Measurements from ENCODE around the gene DCAF8.

DCAF8 gene

DNA sequence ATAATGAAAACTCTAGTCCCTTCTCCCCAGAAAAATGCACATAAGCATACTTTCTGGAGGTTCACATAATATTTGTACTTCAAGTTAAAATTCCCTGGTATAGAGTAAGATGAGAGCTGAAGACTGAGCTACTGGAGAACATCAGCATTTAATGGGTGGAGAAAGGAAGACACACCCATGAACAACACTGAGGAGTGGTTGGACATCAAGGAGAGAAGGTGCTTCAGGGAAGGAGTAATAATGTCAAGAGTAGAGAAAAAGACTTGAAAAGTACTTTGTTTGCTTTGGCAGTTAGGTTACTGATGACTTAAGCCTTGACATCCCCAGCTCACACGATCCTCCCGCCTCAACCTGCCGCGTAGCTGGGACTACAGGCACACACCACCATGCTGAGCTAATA lies 35.3 kb downstream of the DCAF8 start:
- no peak for DNase-seq (ENCODE audit: low read depth in 2 of 2)

DNA sequence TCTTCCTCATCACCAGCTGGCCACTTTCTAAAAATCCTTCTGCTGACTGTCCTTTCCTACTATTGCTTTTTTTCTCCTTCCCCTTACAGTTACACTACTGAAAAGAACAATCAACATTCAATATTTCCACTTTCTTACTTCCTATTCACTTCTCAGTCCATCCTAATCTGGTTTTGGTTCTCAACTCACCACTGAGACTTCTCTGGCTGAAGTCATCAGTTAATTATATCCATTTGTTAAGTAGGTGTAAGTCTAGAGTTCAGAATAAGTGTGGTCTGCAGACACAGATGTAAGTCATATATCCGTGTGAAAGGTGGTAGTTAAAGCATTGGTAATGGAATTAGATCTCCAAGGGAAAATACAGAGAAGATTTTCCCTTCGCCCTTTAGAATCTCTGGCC lies 35.7 kb downstream of the DCAF8 start:
- DNase-seq (ENCODE audit: low read depth in 2 of 2), result no peak

DNA sequence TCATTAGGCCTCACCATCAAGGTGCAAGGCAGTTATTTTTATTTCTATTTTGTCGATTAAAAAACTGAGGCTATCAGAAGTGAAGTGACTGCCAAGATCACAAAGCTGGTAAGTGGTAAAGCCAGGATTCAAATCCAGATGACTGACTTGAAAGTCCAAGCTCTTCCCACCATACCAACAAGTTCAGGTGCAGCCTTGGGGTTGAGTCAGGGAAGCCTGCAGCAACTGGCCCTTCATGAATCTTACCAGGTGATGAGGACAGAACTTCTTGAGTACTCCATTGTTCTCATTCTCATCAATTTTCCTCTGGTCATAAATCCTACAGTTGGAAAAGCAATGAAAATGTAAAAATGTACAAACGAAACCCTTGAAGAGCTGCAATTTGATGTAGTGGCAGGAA lies 37.0 kb downstream of the DCAF8 start:
- DNase-seq (ENCODE audit: low read depth in 2 of 2), result no peak

DNA sequence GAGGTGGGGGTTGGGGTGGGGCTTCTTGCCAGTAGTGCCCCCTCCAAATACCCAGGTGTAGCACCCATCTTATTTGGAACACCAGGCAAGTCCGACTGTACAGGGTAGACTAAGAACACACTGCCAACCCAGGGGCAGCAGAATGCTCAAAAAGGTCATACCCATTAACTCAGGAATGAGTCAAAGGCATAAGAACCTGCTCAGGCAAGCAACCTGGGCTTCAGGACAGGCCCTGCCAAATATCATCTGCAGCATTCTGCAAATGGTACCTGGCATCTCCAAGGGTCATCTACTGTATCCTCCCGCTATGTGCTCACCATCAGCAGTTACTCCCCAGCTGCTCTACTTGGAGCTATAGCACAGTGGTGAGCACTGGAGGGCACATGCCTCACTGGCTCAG lies 37.7 kb downstream of the DCAF8 start:
- no peak for DNase-seq (ENCODE audit: low read depth in 2 of 2)

DNA sequence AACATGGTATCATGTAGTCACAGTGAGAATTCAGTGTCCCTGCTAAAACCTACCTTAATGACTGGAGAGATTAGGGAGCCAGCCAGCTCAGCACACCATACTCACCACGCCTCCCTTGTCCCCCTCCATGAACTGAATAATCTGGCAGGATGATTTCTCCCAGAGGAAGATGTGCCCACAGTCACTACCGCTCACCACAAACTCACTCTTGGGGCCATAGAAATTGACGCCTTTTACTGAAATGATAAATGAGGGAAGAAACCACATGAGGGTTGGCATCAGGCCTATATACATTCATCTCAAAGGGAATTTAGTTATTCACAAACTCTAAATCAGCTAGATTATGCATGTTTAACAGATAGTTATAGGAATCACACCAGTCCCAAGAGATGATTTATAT lies 39.8 kb downstream of the DCAF8 start:
- no peak for DNase-seq (ENCODE audit: low read depth in 2 of 2)

DNA sequence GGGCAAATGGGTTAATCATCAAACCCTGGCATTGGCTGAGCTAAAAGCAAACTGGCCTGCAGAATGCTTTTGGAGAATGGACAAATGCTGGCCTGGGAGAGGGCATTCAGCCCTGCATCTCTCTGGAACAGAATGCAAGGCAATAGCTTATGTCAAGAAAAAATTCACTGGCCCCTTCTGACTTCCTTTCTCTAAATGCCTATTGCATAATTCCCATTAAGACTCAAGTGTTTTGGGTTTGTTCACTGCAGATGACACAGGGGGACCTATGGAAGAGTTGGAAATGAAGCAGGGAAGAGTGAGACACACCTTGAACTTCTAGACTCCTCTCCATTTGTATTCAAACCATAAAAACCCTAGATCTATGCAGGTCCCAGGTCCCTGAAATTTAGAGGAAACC lies 41.3 kb downstream of the DCAF8 start:
- no peak for DNase-seq (ENCODE audit: low read depth in 2 of 2)

DNA sequence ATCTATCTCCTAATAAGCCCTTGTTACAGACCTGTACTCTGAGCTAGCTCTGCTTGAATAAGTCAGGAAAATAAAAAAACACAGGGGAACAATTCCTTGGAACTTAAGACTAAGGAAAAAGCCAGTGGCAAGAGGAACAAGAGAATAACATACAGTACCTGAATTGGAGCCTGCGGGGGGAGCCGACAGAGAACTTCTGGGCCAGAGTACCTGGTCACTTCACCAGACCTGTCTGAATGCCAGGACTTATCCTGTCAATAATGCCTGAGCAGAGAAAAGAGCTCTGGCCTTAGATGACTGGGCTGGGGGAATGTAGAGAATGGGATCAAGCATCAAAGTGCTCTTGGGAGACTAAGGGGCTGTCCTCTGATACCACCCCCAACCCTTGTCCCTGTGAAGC lies 42.0 kb downstream of the DCAF8 start:
- DNase-seq (ENCODE audit: low read depth in 2 of 2), result no peak

DNA sequence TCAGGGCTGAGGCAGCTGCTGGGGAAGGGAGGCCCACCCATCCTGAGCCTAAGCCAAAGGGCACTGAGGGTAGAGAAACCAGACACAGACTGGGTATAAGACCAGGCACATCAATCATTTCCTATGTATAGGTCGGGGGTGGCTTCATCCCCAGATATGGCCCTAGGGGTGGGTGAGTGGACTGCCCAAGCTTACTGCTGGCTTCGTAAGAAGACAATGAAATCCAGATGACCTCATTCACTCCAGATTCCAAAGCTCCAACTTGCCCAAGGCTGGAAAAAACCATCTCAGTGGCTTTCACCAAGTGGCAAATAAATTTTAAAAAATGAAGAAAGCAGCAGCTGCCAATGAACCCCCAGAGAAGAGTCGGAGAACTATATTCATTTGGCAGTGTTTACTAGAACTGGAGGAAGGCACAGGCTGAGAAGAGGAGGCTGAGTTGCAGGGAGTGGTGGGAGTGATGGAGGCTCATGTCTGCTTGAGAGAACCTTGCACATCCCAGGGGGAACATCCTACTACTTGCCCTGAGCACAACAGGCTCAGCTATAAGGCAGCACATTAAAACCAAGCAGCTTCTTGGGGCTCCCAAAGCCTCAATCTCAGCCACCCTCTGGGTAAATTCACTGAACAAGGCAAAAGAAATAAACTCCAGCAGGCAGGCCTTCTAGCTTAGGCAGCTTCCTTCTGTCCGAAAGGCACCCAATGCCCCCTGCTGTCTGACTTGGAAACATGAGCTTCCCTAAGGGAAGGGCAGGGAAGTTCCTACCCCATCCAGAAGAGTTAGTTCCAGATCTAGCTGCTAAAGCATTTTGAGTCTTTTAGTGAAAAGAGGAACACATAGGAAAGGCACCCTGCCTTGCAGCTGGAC lies 43.1 kb downstream of the DCAF8 start:
- no peak for DNase-seq (ENCODE audit: low read depth in 2 of 2)

DNA sequence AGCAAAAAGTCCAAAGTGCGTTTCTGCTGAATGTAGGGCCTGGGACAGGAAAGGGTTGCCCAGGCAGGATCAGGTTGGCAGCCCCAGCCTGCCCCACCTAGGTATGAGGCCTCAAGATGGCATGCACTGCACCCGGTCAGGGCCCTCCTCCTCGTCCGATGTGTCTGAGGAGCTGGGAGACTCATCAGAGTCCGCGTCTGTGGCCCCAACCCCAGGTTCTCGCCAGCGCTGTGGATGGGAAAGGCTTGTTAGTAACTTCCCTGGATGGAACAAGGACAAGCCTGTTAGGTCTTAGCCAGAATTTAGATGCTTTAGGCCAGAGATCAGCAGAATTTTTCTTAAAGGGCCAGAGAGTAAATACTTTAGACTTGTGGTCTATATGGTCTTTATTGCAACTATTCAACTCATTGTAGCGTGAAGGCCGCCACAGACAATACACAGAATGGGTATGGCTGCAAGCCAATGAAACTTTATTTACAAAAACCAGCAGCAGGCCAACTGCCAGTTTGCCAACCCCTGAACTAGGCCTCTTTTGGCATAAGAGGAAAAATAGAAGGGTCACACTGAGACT lies 44.8 kb downstream of the DCAF8 start:
- no peak for DNase-seq (ENCODE audit: low read depth in 2 of 2)

DNA sequence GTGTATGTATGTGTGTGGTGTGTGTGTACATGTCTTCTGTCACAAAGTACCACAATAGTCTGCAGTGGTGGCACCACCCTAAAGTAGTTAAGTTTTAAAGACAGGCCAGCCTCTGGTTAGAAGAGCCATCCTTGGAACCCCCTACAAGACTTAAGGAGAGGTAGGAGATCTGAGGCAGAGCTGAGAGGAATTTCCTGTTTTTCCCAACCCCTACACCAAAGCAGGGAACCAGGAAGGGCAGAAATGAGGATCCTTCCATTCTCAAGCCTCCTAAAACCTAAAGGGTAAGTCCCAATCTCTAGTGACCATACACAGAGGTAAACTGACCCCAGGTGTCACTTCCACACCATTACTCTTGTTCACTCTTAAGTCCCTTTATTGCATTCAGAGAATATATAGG lies 46.0 kb downstream of the DCAF8 start:
- DNase-seq (ENCODE audit: low read depth in 2 of 2), result no peak

DNA sequence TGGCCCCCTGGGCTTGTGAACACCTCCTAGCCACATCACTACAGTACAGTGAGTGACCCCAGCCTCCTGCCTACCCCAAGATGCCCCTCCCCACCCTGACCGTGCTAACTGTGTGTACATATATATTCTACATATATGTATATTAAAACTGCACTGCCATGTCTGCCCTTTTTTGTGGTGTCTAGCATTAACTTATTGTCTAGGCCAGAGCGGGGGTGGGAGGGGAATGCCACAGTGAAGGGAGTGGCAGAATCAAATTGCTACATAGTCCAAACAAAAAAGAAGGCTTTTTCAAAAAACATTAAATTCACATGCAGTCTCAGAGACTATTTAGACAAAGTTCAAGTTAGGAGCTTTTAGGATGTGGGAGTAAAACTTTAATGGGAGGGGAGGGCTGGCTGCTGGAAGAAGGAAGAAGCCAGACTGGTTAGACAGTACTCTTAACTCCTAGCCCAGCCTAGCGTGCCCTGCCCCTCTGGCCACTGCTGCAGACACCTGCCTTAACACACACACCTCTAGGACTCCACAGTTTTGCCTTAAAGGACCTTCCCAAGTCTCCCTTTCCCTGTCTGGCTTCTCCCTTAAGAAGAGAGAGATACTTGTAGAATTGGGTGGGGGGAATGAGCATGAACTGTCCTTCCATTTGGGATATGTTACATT lies 47.7 kb downstream of the DCAF8 start:
- DNase-seq (ENCODE audit: low read depth in 2 of 2), result no peak

DNA sequence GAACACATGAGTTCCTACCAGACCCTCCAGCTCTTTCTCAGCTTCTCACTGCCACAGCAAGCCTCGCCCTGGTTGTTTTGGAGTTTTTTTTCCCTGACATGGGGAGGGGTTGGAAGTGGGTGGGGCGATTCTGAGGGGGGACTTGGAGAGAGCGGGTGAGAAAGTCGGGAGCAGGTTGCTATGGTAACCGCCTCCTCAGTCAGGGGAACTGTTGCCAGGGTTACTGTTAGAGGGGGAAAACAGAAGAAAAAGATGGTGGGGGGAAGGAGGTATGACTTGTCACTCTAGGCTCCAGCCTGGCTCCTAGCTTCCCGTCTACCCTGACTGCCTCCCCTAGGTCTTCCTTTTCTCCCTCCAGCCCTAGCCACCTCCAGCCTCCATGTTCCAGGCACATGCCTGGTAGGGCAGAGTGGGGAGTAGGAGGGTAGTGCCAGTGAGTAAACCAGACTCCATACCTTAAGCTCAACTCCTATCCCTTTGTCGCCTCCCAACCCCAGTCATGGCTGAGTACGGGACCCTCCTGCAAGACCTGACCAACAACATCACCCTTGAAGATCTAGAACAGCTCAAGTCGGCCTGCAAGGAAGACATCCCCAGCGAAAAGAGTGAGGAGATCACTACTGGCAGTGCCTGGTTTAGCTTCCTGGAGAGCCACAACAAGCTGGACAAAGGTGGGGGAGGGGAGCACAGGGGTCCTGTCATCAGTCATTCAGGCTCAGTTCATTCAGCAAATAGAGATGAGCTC lies 51.1 kb downstream of the DCAF8 start:
- DNase-seq (ENCODE audit: low read depth in 2 of 2), result no peak

DNA sequence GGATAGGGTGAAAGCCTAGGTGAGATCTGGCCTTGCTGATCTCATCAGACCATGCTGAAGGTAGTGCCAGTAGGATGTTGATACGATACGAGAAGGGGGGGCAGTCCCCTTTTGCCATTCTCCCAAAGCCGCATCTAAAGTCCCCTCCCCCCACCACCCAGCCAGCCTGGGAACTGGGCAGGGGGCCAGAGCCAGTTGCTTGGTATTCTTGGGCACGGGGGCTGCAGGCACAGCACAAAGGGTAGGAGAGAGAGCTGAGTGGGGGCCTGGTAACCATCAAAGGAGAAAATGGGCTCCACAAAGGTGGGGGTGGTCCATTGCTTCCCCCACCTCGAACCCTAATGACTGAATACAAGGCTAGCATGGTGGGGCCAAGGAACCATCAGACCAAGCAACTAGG lies 51.8 kb downstream of the DCAF8 start:
- DNase-seq (ENCODE audit: low read depth in 2 of 2), result no peak

DNA sequence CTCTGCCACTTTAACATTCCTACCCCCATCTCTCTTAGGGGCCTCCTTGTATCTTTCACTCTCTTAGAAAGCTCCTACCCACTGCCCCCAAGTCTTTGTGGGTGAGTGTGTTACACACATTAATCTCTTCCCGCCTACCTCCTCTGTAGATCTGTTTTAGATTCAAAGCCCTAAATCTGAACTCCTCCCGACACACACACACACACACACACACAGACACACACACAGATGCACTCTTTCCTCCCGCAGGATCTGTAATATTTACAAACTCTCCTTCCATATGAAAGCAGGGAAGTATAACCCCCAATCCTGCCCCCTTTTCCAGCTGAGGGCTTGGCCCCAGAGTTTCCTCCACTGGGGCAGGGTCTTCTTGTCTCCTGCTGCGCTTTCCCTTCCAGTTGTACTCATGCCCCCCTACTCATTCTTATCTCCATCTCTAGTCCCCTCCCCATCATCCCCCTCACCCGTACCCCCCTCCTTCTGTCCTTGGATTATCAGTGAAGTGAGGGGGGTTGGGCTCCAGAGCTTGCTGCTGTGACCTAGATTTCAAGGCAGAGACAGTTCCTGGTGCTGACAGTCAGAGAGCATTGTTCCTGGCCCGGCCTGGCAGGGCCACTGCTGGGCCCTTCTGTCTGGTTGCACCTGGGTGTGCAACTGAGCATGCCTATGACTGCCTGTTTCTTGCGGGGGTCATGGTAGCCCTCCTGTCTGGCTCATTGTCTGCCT lies 52.9 kb downstream of the DCAF8 start:
- DNase-seq (ENCODE audit: low read depth in 2 of 2), result no peak

DNA sequence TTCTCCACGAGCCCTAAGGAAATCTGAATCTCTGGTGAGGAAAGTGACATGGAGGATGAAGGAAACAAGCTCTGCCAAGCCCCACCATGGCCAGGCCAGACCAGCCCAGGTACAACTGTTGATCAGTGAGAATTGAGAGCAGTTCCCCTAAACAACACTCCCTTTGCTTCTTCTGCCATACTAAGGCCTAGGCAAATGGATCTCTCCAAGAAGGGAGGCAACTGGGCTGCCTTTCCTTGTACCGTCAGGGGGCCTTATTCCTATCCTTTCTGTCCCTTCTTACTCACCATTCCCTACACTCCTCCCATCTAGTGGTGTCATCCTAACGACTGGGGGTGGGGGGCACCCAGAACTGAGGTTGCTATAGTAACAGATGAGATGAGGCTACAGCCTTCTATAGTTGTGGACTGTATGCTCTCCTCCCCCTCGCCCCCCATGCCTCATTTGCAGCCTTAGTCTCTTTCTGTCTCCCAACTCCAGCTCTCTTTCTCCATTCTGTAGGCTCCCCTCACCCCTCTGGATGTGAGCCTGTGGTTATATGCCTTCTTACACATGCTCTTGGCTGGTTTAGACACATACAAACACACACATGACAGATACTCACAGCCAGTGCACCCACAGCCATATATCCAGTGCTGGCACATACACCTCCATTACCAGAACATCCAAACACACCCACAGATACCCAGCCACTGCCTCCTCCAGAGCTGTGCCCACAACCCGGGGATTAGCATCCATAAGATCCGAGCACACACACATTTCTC lies 53.6 kb downstream of the DCAF8 start:
- no peak for DNase-seq (ENCODE audit: low read depth in 2 of 2)

DNA sequence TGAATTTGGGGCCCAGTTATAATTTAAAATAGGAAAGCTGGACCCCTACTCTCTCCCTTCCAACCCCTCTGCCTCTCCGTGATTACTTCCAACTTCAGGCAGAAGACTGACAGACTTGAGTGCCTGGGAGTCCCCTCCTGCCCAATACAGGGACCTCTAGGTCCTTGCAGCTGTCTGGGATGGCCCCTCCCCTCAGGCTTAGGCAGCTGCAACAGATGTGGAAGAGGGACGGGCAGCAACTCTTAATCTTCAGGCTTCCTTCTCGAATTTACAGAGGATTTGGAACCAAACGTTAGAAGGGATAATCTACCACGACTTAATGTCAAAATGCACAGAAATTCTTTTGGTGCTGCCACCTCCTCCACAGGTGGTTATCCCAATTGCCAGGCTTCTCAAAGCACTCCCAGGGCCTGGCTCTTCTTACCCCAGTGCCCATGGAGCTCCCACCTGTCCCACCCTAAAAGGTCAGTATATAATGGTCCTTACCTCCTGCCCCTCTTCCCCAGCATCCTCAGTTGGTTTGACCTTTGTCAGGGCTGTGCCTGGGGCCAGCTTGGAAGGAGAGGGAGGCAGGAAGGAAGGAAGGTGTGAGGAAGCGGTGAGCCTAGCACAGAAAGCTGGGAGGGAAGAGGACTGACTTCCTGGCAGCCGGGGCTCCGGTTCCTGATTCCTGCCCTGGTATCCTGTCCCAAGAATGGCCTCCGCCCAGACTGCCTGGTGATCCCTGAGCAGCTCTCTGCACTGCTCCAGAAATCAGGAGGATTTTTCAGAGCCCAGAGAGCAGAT lies 54.4 kb downstream of the DCAF8 start:
- DNase-seq (ENCODE audit: low read depth in 2 of 2), result no peak

DNA sequence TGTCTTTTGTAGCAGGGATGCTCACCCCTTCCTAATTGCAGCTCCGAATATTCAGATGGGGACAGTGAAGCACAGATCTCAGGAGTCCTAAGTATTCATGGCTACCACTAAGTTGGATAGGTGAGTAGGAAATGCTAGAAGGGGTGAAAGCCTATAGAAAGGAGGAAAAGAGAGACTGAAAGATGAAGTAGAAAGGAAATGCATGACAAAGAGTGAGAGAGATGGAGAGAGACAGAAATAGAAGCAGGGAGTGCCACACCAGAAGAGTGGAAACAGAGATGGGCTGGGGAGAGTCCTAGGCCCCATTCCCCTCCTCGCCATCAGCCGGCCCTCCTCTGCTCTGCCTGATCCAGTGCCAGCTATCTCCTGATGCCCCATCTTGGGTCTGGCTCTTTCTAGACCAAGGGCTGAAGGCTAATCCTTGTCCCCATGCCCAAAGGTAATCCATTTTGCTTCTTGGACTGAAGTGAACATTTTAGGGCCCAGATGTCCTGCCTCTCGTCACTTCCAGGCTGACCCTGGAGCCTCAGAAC lies 55.2 kb downstream of the DCAF8 start:
- DNase-seq (ENCODE audit: low read depth in 2 of 2), result no peak

DNA sequence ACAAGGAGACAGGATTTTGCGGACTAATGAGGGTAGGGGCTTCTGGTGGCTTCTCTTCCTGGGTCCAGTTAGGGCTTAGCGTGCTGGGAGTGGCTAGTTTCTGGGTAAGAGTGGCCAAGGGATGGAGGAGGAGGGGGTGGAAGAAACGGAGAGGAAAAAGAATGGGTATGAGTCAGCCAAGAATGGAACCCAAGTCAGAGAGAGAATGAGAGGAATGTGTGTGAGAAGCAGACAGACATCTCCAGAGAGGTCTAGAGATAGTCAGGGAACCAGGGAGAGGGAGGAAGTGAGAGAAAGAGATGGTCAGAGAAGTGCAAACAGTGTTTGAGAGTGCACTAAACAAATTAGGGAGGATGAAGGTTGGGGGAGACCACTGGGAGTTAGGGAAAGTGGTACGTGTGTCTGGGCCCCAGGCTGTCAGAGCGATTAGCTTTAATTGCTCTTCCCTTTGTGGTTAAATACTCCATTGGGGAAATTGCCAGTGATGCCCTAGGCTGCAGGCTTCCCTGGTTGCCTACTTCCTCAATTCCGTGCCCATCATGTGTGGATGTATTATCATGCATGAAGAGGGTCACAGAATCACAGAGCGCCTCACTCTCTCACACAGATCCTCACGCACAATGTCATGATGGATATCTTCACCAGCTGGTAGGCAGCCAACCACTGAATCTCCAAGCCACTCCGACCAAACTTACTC lies 55.8 kb downstream of the DCAF8 start:
- no peak for DNase-seq (ENCODE audit: low read depth in 2 of 2)

DNA sequence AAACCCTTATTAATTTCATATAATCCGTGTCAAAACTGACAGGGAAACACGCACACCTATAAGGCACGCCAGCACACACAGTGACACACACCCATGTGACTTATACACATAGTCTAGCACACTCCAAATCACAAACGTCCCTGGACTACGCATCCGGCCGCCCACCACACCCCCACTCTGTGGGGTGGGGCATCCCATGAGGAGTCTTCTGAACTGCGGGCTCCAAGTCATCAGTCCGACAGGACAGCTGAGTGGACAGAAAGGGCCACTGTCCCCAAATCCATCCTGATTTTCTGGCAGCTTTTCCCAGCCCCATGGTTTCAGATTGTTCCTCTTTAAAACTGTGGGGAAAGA lies 56.3 kb downstream of the DCAF8 start:
- peak; percentile 27 to 28 for DNase-seq (ENCODE audit: low read depth in 2 of 2)

Measured in stimulated activated CD4-positive, alpha-beta T cell treated with anti-CD3 and anti-CD28 coated beads, Interleukin-15, amount 100 ng/mL, for 48 hours (primary cell).